ENCODE results near the gene FN3KRP.

FN3KRP gene

DNA sequence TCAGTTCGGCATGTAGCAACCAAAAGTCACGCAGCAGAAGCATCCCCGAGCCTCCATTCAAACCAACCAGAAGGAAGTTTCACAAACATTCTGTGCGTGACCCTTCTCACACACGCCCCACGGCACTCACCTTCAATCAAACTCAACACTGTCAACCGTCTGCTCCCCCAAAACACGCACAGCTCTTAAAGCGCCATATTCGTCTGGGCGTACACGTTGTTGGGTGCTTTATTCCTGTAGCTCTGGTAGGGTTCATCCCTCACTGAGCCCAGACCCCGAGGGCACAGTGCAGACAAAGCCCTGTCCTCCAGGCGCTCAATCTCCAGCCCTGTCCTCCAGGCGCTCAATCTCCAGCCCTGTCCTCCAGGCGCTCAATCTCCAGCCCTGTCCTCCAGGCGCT is 20.2 kb upstream of the FN3KRP start (continued):
- TF ChIP-seq, protein P1, sequence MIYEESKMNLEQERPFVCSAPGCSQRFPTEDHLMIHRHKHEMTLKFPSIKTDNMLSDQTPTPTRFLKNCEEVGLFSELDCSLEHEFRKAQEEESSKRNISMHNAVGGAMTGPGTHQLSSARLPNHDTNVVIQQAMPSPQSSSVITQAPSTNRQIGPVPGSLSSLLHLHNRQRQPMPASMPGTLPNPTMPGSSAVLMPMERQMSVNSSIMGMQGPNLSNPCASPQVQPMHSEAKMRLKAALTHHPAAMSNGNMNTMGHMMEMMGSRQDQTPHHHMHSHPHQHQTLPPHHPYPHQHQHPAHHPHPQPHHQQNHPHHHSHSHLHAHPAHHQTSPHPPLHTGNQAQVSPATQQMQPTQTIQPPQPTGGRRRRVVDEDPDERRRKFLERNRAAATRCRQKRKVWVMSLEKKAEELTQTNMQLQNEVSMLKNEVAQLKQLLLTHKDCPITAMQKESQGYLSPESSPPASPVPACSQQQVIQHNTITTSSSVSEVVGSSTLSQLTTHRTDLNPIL (CRISPR knock-in tag; IDR thresholded peaks at IDR 0.05; ENCODE audit: low read depth), result no peak
- TF ChIP-seq RARB (CRISPR knock-in tag; IDR thresholded peaks at IDR 0.05) (no peak), ZNF8 (CRISPR knock-in tag; IDR thresholded peaks at IDR 0.05) (no peak)

DNA sequence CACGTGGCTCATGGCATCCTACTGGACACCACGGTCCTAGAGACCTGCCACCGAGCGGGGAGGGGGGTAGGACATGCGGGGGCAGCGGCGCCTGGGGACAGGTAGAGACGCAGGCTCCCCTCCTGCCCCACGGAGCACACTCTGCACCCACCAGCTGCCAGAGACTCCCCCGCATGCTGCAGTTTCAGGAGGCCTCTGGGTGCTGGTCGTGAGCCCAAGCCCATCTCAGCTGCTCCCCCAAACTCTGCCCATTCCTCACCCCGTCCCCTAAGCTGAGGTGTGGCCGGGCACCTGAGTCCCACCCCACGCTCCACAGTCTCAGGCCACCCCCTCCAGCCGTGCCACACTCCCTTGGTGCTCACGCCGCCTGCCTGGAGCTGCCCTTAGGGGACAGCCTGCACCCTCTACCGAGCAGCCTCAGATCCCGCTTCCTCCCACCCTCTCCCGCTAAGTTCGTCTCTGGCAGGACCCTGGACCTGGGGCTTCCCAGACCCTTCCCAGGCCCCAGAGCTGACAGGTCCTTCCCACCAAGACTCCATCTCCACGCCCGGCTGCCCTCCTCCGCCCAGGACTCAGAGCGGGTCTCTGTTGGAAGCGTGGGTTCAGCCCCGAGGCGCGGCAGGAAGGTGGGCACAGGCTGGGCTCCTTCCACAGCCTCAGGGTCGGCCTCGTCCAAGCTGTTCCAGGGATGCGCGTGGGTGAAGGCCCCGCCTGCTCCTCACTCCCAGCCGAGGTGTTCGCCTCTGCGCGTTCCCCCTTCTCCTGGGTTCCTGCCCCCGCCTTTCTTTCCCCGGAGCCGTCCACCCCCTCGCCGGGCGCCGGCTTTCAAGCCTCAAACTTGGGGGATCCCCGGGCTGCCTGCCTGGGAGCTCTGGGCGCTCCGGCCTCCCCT is 19.3 kb upstream of the FN3KRP start:
- no peak for ATAC-seq
- TF ChIP-seq ARNTL (CRISPR knock-in tag; IDR thresholded peaks at IDR 0.05; ENCODE audit: borderline replicate concordance, low read depth), result no peak
- TF ChIP-seq TCF4 (CRISPR knock-in tag; IDR thresholded peaks at IDR 0.05; ENCODE audit: borderline replicate concordance), result no peak
- no peak for TF ChIP-seq ISL1 (CRISPR knock-in tag; IDR thresholded peaks at IDR 0.05)
- TF ChIP-seq, protein P2, sequence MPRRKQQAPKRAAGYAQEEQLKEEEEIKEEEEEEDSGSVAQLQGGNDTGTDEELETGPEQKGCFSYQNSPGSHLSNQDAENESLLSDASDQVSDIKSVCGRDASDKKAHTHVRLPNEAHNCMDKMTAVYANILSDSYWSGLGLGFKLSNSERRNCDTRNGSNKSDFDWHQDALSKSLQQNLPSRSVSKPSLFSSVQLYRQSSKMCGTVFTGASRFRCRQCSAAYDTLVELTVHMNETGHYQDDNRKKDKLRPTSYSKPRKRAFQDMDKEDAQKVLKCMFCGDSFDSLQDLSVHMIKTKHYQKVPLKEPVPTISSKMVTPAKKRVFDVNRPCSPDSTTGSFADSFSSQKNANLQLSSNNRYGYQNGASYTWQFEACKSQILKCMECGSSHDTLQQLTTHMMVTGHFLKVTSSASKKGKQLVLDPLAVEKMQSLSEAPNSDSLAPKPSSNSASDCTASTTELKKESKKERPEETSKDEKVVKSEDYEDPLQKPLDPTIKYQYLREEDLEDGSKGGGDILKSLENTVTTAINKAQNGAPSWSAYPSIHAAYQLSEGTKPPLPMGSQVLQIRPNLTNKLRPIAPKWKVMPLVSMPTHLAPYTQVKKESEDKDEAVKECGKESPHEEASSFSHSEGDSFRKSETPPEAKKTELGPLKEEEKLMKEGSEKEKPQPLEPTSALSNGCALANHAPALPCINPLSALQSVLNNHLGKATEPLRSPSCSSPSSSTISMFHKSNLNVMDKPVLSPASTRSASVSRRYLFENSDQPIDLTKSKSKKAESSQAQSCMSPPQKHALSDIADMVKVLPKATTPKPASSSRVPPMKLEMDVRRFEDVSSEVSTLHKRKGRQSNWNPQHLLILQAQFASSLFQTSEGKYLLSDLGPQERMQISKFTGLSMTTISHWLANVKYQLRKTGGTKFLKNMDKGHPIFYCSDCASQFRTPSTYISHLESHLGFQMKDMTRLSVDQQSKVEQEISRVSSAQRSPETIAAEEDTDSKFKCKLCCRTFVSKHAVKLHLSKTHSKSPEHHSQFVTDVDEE (CRISPR knock-in tag; IDR thresholded peaks at IDR 0.05), result no peak
- TF ChIP-seq TOX (CRISPR knock-in tag; IDR thresholded peaks at IDR 0.05; ENCODE audit: borderline replicate concordance), result no peak
- TF ChIP-seq, protein P3, sequence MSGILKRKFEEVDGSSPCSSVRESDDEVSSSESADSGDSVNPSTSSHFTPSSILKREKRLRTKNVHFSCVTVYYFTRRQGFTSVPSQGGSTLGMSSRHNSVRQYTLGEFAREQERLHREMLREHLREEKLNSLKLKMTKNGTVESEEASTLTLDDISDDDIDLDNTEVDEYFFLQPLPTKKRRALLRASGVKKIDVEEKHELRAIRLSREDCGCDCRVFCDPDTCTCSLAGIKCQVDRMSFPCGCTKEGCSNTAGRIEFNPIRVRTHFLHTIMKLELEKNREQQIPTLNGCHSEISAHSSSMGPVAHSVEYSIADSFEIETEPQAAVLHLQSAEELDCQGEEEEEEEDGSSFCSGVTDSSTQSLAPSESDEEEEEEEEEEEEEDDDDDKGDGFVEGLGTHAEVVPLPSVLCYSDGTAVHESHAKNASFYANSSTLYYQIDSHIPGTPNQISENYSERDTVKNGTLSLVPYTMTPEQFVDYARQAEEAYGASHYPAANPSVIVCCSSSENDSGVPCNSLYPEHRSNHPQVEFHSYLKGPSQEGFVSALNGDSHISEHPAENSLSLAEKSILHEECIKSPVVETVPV (CRISPR knock-in tag; IDR thresholded peaks at IDR 0.05), result no peak
- no peak for TF ChIP-seq BACH2 (CRISPR knock-in tag; IDR thresholded peaks at IDR 0.05; ENCODE audit: borderline replicate concordance)
- TF ChIP-seq OSR1 (CRISPR knock-in tag; IDR thresholded peaks at IDR 0.05), result no peak
- no peak for TF ChIP-seq SNAI2 (CRISPR knock-in tag; IDR thresholded peaks at IDR 0.05)

DNA sequence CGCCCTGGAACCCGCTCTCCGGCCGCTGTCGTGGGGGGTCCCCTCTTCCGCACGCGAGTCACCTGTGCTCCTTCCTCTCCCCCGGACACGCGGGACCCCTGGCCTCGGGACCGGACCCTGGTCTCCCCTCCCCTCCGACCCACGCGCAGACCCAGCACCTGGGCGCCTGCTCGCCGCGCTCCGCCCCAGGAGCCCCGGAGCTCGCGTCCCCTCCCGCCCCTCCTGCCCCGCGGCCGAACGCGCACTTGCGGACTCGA is 18.8 kb upstream of the FN3KRP start:
- ATAC-seq, result no peak
- TF ChIP-seq ZNF70 (CRISPR knock-in tag; IDR thresholded peaks at IDR 0.05), result no peak
- no peak for TF ChIP-seq RARB (CRISPR knock-in tag; IDR thresholded peaks at IDR 0.05)
- TF ChIP-seq ZC3H10 (CRISPR knock-in tag; IDR thresholded peaks at IDR 0.05), result no peak
- TF ChIP-seq, protein P4, sequence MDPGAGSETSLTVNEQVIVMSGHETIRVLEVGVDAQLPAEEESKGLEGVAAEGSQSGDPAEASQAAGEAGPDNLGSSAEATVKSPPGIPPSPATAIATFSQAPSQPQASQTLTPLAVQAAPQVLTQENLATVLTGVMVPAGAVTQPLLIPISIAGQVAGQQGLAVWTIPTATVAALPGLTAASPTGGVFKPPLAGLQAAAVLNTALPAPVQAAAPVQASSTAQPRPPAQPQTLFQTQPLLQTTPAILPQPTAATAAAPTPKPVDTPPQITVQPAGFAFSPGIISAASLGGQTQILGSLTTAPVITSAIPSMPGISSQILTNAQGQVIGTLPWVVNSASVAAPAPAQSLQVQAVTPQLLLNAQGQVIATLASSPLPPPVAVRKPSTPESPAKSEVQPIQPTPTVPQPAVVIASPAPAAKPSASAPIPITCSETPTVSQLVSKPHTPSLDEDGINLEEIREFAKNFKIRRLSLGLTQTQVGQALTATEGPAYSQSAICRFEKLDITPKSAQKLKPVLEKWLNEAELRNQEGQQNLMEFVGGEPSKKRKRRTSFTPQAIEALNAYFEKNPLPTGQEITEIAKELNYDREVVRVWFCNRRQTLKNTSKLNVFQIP (CRISPR knock-in tag; IDR thresholded peaks at IDR 0.05; ENCODE audit: borderline replicate concordance, low read depth), result no peak
- TF ChIP-seq ISL1 (CRISPR knock-in tag; IDR thresholded peaks at IDR 0.05), result no peak
- TF ChIP-seq BACH2 (CRISPR knock-in tag; IDR thresholded peaks at IDR 0.05; ENCODE audit: borderline replicate concordance), result no peak
- TF ChIP-seq, protein P5, sequence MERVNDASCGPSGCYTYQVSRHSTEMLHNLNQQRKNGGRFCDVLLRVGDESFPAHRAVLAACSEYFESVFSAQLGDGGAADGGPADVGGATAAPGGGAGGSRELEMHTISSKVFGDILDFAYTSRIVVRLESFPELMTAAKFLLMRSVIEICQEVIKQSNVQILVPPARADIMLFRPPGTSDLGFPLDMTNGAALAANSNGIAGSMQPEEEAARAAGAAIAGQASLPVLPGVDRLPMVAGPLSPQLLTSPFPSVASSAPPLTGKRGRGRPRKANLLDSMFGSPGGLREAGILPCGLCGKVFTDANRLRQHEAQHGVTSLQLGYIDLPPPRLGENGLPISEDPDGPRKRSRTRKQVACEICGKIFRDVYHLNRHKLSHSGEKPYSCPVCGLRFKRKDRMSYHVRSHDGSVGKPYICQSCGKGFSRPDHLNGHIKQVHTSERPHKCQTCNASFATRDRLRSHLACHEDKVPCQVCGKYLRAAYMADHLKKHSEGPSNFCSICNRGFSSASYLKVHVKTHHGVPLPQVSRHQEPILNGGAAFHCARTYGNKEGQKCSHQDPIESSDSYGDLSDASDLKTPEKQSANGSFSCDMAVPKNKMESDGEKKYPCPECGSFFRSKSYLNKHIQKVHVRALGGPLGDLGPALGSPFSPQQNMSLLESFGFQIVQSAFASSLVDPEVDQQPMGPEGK (CRISPR knock-in tag; IDR thresholded peaks at IDR 0.05; ENCODE audit: borderline replicate concordance), result no peak
- TF ChIP-seq, protein P2 (CRISPR knock-in tag; IDR thresholded peaks at IDR 0.05), result no peak
- TF ChIP-seq ESRRG (CRISPR knock-in tag; IDR thresholded peaks at IDR 0.05), result no peak
- no peak for TF ChIP-seq ZFP3 (CRISPR knock-in tag; IDR thresholded peaks at IDR 0.05)
- no peak for TF ChIP-seq GLIS3 (CRISPR knock-in tag; IDR thresholded peaks at IDR 0.05)
- TF ChIP-seq OSR1 (CRISPR knock-in tag; IDR thresholded peaks at IDR 0.05), result no peak
- TF ChIP-seq SNAI2 (CRISPR knock-in tag; IDR thresholded peaks at IDR 0.05), result no peak
- no peak for TF ChIP-seq CSDC2 (CRISPR knock-in tag; IDR thresholded peaks at IDR 0.05)
- TF ChIP-seq, protein P3 (CRISPR knock-in tag; IDR thresholded peaks at IDR 0.05), result no peak
- TF ChIP-seq TOX (CRISPR knock-in tag; IDR thresholded peaks at IDR 0.05; ENCODE audit: borderline replicate concordance), result no peak
- TF ChIP-seq ZFP30 (CRISPR knock-in tag; IDR thresholded peaks at IDR 0.05), result no peak
- TF ChIP-seq ZNF8 (CRISPR knock-in tag; IDR thresholded peaks at IDR 0.05), result no peak

All from SK-N-SH treated with all-trans-retinoic acid at 6 μM for 48 hours (cell line).